Caco-2 (cell line): ENCODE measurements around the gene POLR1A. TPM values are rescaled to one million over a fixed set of nuclear protein-coding genes. Genes with fewer than 3 reads are reported as not detected.

Source experiments
- BruUV-seq: library from RNA; stranded (reverse); fragments of 400-500 nt; replicated peaks from 2 replicates; lab custom pipeline; 2021; lab: Mats Ljungman, UMichigan
- CTCF ChIA-PET: fragments of 300-600 bp; sonication (Branson Sonifier 250); formaldehyde crosslinking; loops from one replicate; lab custom pipeline; 2022; ENCODE audit warnings: antibody characterized with exemption; lab: Charles Lee
- POLR2A ChIA-PET: fragments of 300-600 bp; sonication (Branson Sonifier 250); formaldehyde crosslinking; loops from one replicate; lab custom pipeline; 2022; ENCODE audit warnings: antibody characterized with exemption; lab: Charles Lee
- DNase-seq, 2 experiments: peaks; one replicate each; pipeline versions ENCODE4 v3.0.0 to v3.0.0-alpha.2; 2020 to 2022
- H3K27me3 ChIP-seq: replicated peaks from 2 replicates; pipeline ENCODE4 v1.6.0; 2011; ENCODE audit warnings: low read length; ENCODE audit not compliant: control insufficient read depth, insufficient read depth
- H3K36me3 ChIP-seq: 2 replicates; pipeline ENCODE4 v1.5.1; 2011; ENCODE audit warnings: low read length; ENCODE audit not compliant: control insufficient read depth, insufficient read depth
- H3K4me1 ChIP-seq: fragments of 250-450 bp; sonication (Bioruptor Pico); 2 replicates; pipeline ENCODE4 v1.5.1; 2020; ENCODE audit warnings: mild to moderate bottlenecking
- H3K4me3 ChIP-seq: 2 replicates; pipeline ENCODE4 v1.5.1; 2011; ENCODE audit warnings: low read depth, mild to moderate bottlenecking, control low read depth, low read length
- H3K9me3 ChIP-seq: fragments of 250-450 bp; sonication (Bioruptor Pico); 2 replicates; pipeline ENCODE4 v1.5.1; 2020; ENCODE audit warnings: mild to moderate bottlenecking, moderate library complexity
- H3K27ac Mint-ChIP-seq: one replicate; pipeline ENCODE4 v1.8.0; 2022; ENCODE audit warnings: mixed read lengths; ENCODE audit not compliant: unreplicated experiment
- H3K27me3 Mint-ChIP-seq: one replicate; pipeline ENCODE4 v1.8.0; 2022; ENCODE audit warnings: mixed read lengths; ENCODE audit not compliant: insufficient read depth, unreplicated experiment
- H3K36me3 Mint-ChIP-seq: one replicate; pipeline ENCODE4 v1.8.0; 2022; ENCODE audit warnings: mild to moderate bottlenecking, mixed read lengths; ENCODE audit not compliant: insufficient read depth, unreplicated experiment
- H3K4me1 Mint-ChIP-seq: one replicate; pipeline ENCODE4 v1.8.0; 2022; ENCODE audit warnings: low read depth, mixed read lengths; ENCODE audit not compliant: unreplicated experiment
- H3K4me3 Mint-ChIP-seq: one replicate; pipeline ENCODE4 v1.8.0; 2022; ENCODE audit warnings: mild to moderate bottlenecking, moderate library complexity, mixed read lengths; ENCODE audit not compliant: unreplicated experiment
- H3K9me3 Mint-ChIP-seq: one replicate; pipeline ENCODE4 v1.8.0; 2022; ENCODE audit warnings: mixed read lengths; ENCODE audit not compliant: unreplicated experiment
- CTCF ChIP-seq, 2 experiments: fragments of 200-600 bp in 1 of 2; IDR thresholded peaks; 1 replicate in 1 of 2; 2 replicates in 1 of 2; pipeline versions ENCODE4 v1.5.1 to v1.8.0; 2011 to 2022; ENCODE audit warnings: antibody characterized with exemption in 1 of 2, control low read depth in 1 of 2, inconsistent platforms in 1 of 2, low read depth in 1 of 2, low read length in 1 of 2, mild to moderate bottlenecking in 1 of 2, moderate library complexity in 1 of 2; ENCODE audit not compliant: insufficient read depth in 1 of 2, severe bottlenecking in 1 of 2, unreplicated experiment in 1 of 2
- intact Hi-C: fragments of 100-400 bp; cut with micrococcal nuclease; formaldehyde crosslinking; loops from one replicate; pipeline ENCODE4 v1.10.0; 2022; ENCODE audit not compliant: unreplicated experiment
- total RNA-seq: library from RNA; stranded (reverse); gene quantifications from 2 replicates; pipeline ENCODE4 v1.2.3, GENCODE V29; 2022

Gene POLR1A
- total RNA-seq, 1 experiment from 2014 or later = 73.8 TPM

GRCh38 chr2:85974390-85974789 lies 131.3 kb downstream of the POLR1A start:
- ChIA-PET CTCF (no interaction called here), POLR2A (no interaction called here)
- H3K27me3 ChIP-seq = no peaks in the 10 kb centered on the region; the same call in 1 of the 2 replicates
- Mint-ChIP-seq H3K27me3 (peaks cover 9% of the 10 kb centered on the region), H3K36me3 (no peaks in the 10 kb centered on the region), H3K27ac (no peak overlapping the region), H3K4me3 (no peak overlapping the region), H3K4me1 (no peaks in the 10 kb centered on the region), H3K9me3 (peaks cover 23% of the 10 kb centered on the region)
- DNase-seq = no peak
- no TSS peak for BruUV-seq
- H3K9me3 ChIP-seq = 0 out of 2 replicates have a peak, but pooled peaks cover 4% of the 10 kb centered on the region
- intact Hi-C loops = no loop called here
- no peaks in the 10 kb centered on the region for H3K4me1 ChIP-seq
- TF ChIP-seq CTCF (IDR thresholded peaks at IDR 0.05; ENCODE audit: insufficient read depth in 1 of 2, low read depth in 1 of 2, low read length in 1 of 2, severe bottlenecking in 1 of 2, unreplicated experiment in 1 of 2) = no peak
- no peak overlapping the region for H3K4me3 ChIP-seq
- H3K36me3 ChIP-seq = no peaks in the 10 kb centered on the region

GRCh38 chr2:85972355-85972754 lies 133.3 kb downstream of the POLR1A start:
- H3K27me3 Mint-ChIP-seq = peaks cover 9% of the 10 kb centered on the region
- H3K27ac Mint-ChIP-seq = no peak overlapping the region
- POLR2A ChIA-PET = no interaction called here
- Histone ChIP-seq H3K9me3 (0 out of 2 replicates have a peak, but pooled peaks cover 4% of the 10 kb centered on the region), H3K4me3 (no peak overlapping the region), H3K27me3 (no peaks in the 10 kb centered on the region; the same call in 1 of the 2 replicates), H3K4me1 (no peaks in the 10 kb centered on the region), H3K36me3 (no peaks in the 10 kb centered on the region)
- CTCF ChIA-PET = no interaction called here
- no peak overlapping the region for H3K4me3 Mint-ChIP-seq
- no peak for DNase-seq
- BruUV-seq = no TSS peak
- peaks cover 23% of the 10 kb centered on the region for H3K9me3 Mint-ChIP-seq
- intact Hi-C loops = no loop called here
- H3K4me1 Mint-ChIP-seq = no peaks in the 10 kb centered on the region
- H3K36me3 Mint-ChIP-seq = no peaks in the 10 kb centered on the region
- no peak for TF ChIP-seq CTCF (IDR thresholded peaks at IDR 0.05; ENCODE audit: insufficient read depth in 1 of 2, low read depth in 1 of 2, low read length in 1 of 2, severe bottlenecking in 1 of 2, unreplicated experiment in 1 of 2)

GRCh38 chr2:85971366-85971765 lies 134.3 kb downstream of the POLR1A start:
- no TSS peak for BruUV-seq
- Mint-ChIP-seq H3K4me1 (no peaks in the 10 kb centered on the region), H3K27me3 (peaks cover 9% of the 10 kb centered on the region)

More at GRCh38 chr2:85971366-85971765, 134.3 kb downstream of the POLR1A start:
- no peak overlapping the region for H3K4me3 Mint-ChIP-seq
- TF ChIP-seq CTCF (IDR thresholded peaks at IDR 0.05; ENCODE audit: insufficient read depth in 1 of 2, low read depth in 1 of 2, low read length in 1 of 2, severe bottlenecking in 1 of 2, unreplicated experiment in 1 of 2) = no peak
- intact Hi-C loops = no loop called here
- Histone ChIP-seq H3K36me3 (no peaks in the 10 kb centered on the region), H3K9me3 (0 out of 2 replicates have a peak, but pooled peaks cover 4% of the 10 kb centered on the region), H3K4me1 (no peaks in the 10 kb centered on the region), H3K27me3 (no peaks in the 10 kb centered on the region; the same call in 1 of the 2 replicates), H3K4me3 (no peak overlapping the region)
- H3K9me3 Mint-ChIP-seq = peaks cover 23% of the 10 kb centered on the region
- POLR2A ChIA-PET = no interaction called here
- H3K36me3 Mint-ChIP-seq = no peaks in the 10 kb centered on the region
- H3K27ac Mint-ChIP-seq = no peak overlapping the region
- DNase-seq = no peak
- CTCF ChIA-PET = no interaction called here

Other genes with a start within 250 kb of the POLR1A start
- 3.4 and 4.1 TPM in 2 replicates for gene ST3GAL5, start 216.9 kb downstream of the POLR1A start, total RNA-seq
- gene PTCD3, start 349 bp upstream of the POLR1A start, total RNA-seq = 278 and 282 TPM in 2 replicates
- gene IMMT, start 89.6 kb upstream of the POLR1A start, total RNA-seq = 125 and 129 TPM in 2 replicates
- gene MRPL35, start 93.6 kb upstream of the POLR1A start, total RNA-seq = 25.3 and 25.9 TPM in 2 replicates
- 14.9 and 16.6 TPM in 2 replicates for gene REEP1, start 231.7 kb upstream of the POLR1A start, total RNA-seq